Ectodermal cell (in vitro differentiated cells): ENCODE data around the gene GPR152.
A peak's percentile ranks its signal among the peaks of the same experiment; 100 is the strongest.
"Not testable (repeated sequence)": the region's sequence is repeated elsewhere in the genome, so short reads cannot be mapped to it uniquely, and the experiment has no call there.

Experiments used
- H3K27ac ChIP-seq: 2 replicates; pipeline ENCODE4 v1.7.0; 2013; ENCODE audit warnings: mild to moderate bottlenecking, low read depth, low read length; ENCODE audit not compliant: insufficient read depth, poor library complexity, severe bottlenecking
- H3K27me3 ChIP-seq: 2 replicates; pipeline ENCODE4 v1.7.0; 2013; ENCODE audit warnings: mild to moderate bottlenecking, low read length; ENCODE audit not compliant: insufficient read depth, control insufficient read depth, poor library complexity, severe bottlenecking
- H3K36me3 ChIP-seq: one replicate; pipeline ENCODE4 v1.7.0; 2013; ENCODE audit warnings: low read length; ENCODE audit not compliant: control insufficient read depth, insufficient read depth
- H3K4me1 ChIP-seq: one replicate; pipeline ENCODE4 v1.7.0; 2013; ENCODE audit warnings: low read length; ENCODE audit not compliant: control insufficient read depth, insufficient read depth
- H3K4me3 ChIP-seq: 2 replicates; pipeline ENCODE4 v1.7.0; 2013; ENCODE audit warnings: low read depth, low read length, control low read depth; ENCODE audit not compliant: insufficient read depth
- H3K9me3 ChIP-seq: 2 replicates; pipeline ENCODE4 v1.7.0; 2013; ENCODE audit warnings: mild to moderate bottlenecking, low read length, moderate library complexity; ENCODE audit not compliant: control insufficient read depth
- WGBS, 2 experiments: methylation state at CpG; one replicate each; pipeline ENCODE4 v1.1.7; 2013; ENCODE audit warnings: missing lambda C conversion rate in 2 of 2; 5-methylcytosine and 5-hydroxymethylcytosine counted together

Gene GPR152

GRCh38 chr11:67406969-67407687 lies 45.4 kb downstream of the GPR152 start:
- Histone ChIP-seq H3K4me1 (peaks cover 16% of the 10 kb centered on the region), H3K27me3 (peaks cover 1% of the 10 kb centered on the region), H3K4me3 (no peak overlapping the region), H3K27ac (no peak overlapping the region), H3K9me3 (no peaks in the 10 kb centered on the region), H3K36me3 (no peaks in the 10 kb centered on the region)
- WGBS, 2 experiments: 78 to 83% methylated on average over 12 of the region's 12 CpGs

- WGBS, 2 experiments: 92 to 93% methylated on average over 18 of the region's 18 CpGs
- H3K36me3 ChIP-seq: no peaks in the 10 kb centered on the region
- H3K9me3 ChIP-seq: no peaks in the 10 kb centered on the region
- peaks cover 12% of the 10 kb centered on the region for H3K4me1 ChIP-seq
- no peak overlapping the region for H3K4me3 ChIP-seq
- no peak overlapping the region for H3K27ac ChIP-seq
- no peaks in the 10 kb centered on the region for H3K27me3 ChIP-seq
Observed at GRCh38 chr11:67406420-67406968, 46.0 kb downstream of the GPR152 start.

- 91 to 94% methylated on average over 9 of the region's 9 CpGs for WGBS, 2 experiments
- H3K27me3 ChIP-seq: no peaks in the 10 kb centered on the region
- H3K9me3 ChIP-seq: no peaks in the 10 kb centered on the region
- no peaks in the 10 kb centered on the region for H3K36me3 ChIP-seq
- H3K4me3 ChIP-seq: no peak overlapping the region
- H3K27ac ChIP-seq: no peak overlapping the region
- peaks cover 6% of the 10 kb centered on the region for H3K4me1 ChIP-seq
Observed at GRCh38 chr11:67405688-67406339, 46.7 kb downstream of the GPR152 start.

- H3K4me1 ChIP-seq: peaks cover 5% of the 10 kb centered on the region
- no peaks in the 10 kb centered on the region for H3K36me3 ChIP-seq
- no peak overlapping the region for H3K27ac ChIP-seq
- 94 to 96% methylated on average over 6 of the region's 6 CpGs for WGBS, 2 experiments
- H3K27me3 ChIP-seq: no peaks in the 10 kb centered on the region
- H3K4me3 ChIP-seq: no peak overlapping the region
- H3K9me3 ChIP-seq: no peaks in the 10 kb centered on the region
Observed at GRCh38 chr11:67405196-67405567, 47.3 kb downstream of the GPR152 start.

- Histone ChIP-seq H3K4me3 (no peak overlapping the region), H3K27me3 (no peaks in the 10 kb centered on the region), H3K27ac (no peak overlapping the region), H3K36me3 (no peaks in the 10 kb centered on the region), H3K4me1 (peaks cover 5% of the 10 kb centered on the region), H3K9me3 (no peaks in the 10 kb centered on the region)
- 94 to 95% methylated on average over 13 of the region's 13 CpGs for WGBS, 2 experiments
Observed at GRCh38 chr11:67404515-67405195, 47.9 kb downstream of the GPR152 start.

GRCh38 chr11:67403085-67403484 lies 49.4 kb downstream of the GPR152 start:
- not testable (repeated sequence) for H3K27me3 ChIP-seq, H3K4me3 ChIP-seq, H3K9me3 ChIP-seq, H3K4me1 ChIP-seq, H3K36me3 ChIP-seq, H3K27ac ChIP-seq
- 95 to 96% methylated on average over 9 of the region's 9 CpGs for WGBS, 2 experiments

- H3K27me3 ChIP-seq, H3K27ac ChIP-seq, H3K9me3 ChIP-seq, H3K4me1 ChIP-seq, H3K4me3 ChIP-seq: not testable (repeated sequence)
- 86 to 89% methylated on average over 19 of the region's 19 CpGs for WGBS, 2 experiments
- H3K36me3 ChIP-seq: peaks cover 17% of the 10 kb centered on the region
Observed at GRCh38 chr11:67402192-67402839, 50.2 kb downstream of the GPR152 start.

- H3K27ac ChIP-seq: peak within 1 kb of the TSS; percentile 40
- H3K36me3 ChIP-seq: peaks cover 17% of the 10 kb centered on the region
- peak within 1 kb of the TSS; percentile 95 for H3K4me3 ChIP-seq
- no peaks in the 10 kb centered on the region for H3K27me3 ChIP-seq
- H3K4me1 ChIP-seq: peaks cover 5% of the 10 kb centered on the region
- WGBS, 2 experiments: 0 to 1% methylated on average over 67 to 73 of the region's 73 CpGs
- no peaks in the 10 kb centered on the region for H3K9me3 ChIP-seq
Observed at GRCh38 chr11:67401495-67402191, 50.9 kb downstream of the GPR152 start, which contains the start of gene PPP1CA. Gene PPP1CA (minus strand): TSS chr11:67401858. CDS start chr11:67401782, 76 bp downstream.
